Trophoblast cell (in vitro differentiated cells and primary cell): ENCODE results near the gene TRIM46.

Experiments
- DNase-seq, 2 donors: peaks; one replicate each; pipeline ENCODE4 v3.0.0-alpha.2; 2016
- H2AFZ ChIP-seq: 2 replicates; pipeline ENCODE4 v1.6.1; 2013; ENCODE audit warnings: low read length, moderate library complexity, mild to moderate bottlenecking; ENCODE audit not compliant: insufficient read depth, poor library complexity
- H2AK5ac ChIP-seq: 2 replicates; pipeline ENCODE4 v1.6.1; 2013; ENCODE audit warnings: mild to moderate bottlenecking, low read length
- H2BK120ac ChIP-seq: 2 replicates; pipeline ENCODE4 v1.6.1; 2013; ENCODE audit warnings: low read length, mild to moderate bottlenecking, moderate library complexity; ENCODE audit not compliant: insufficient read depth, poor library complexity
- H2BK12ac ChIP-seq: 2 replicates; pipeline ENCODE4 v1.6.1; 2013; ENCODE audit warnings: mild to moderate bottlenecking, low read length, moderate library complexity
- H2BK5ac ChIP-seq: 2 replicates; pipeline ENCODE4 v1.6.1; 2013; ENCODE audit warnings: low read length, low read depth, moderate library complexity, mild to moderate bottlenecking; ENCODE audit not compliant: poor library complexity
- H3K14ac ChIP-seq: 2 replicates; pipeline ENCODE4 v1.6.1; 2013; ENCODE audit warnings: mild to moderate bottlenecking, low read length
- H3K18ac ChIP-seq: 2 replicates; pipeline ENCODE4 v1.6.1; 2013; ENCODE audit warnings: mild to moderate bottlenecking, low read length
- H3K23ac ChIP-seq: 2 replicates; pipeline ENCODE4 v1.6.1; 2013; ENCODE audit warnings: low read length
- H3K27ac ChIP-seq: 2 replicates; pipeline ENCODE4 v1.5.1; 2013; ENCODE audit warnings: low read depth, mild to moderate bottlenecking, inconsistent platforms, low read length, moderate library complexity
- H3K27me3 ChIP-seq: 2 replicates; pipeline ENCODE4 v1.6.1; 2013; ENCODE audit warnings: inconsistent platforms, mild to moderate bottlenecking, low read length, moderate library complexity; ENCODE audit not compliant: insufficient read depth
- H3K36me3 ChIP-seq, 2 experiments: 1 replicate in 1 of 2; 2 replicates in 1 of 2; pipeline ENCODE4 v1.6.1; 2013; ENCODE audit warnings: low read length in 2 of 2, mild to moderate bottlenecking in 2 of 2, moderate library complexity in 1 of 2; ENCODE audit not compliant: insufficient read depth in 2 of 2, control insufficient read depth in 1 of 2
- H3K4ac ChIP-seq: 2 replicates; pipeline ENCODE4 v1.6.1; 2013; ENCODE audit warnings: low read depth, mild to moderate bottlenecking, low read length, moderate library complexity
- H3K4me1 ChIP-seq, 2 experiments: 1 replicate in 1 of 2; 2 replicates in 1 of 2; pipeline ENCODE4 v1.6.1; 2013; ENCODE audit warnings: low read length in 2 of 2, mild to moderate bottlenecking in 2 of 2, moderate library complexity in 1 of 2; ENCODE audit not compliant: insufficient read depth in 2 of 2, control insufficient read depth in 1 of 2
- H3K4me2 ChIP-seq: 2 replicates; pipeline ENCODE4 v1.6.1; 2013; ENCODE audit warnings: inconsistent platforms, mild to moderate bottlenecking, low read length, moderate library complexity
- H3K4me3 ChIP-seq: 2 replicates; pipeline ENCODE4 v1.5.1; 2013; ENCODE audit warnings: mild to moderate bottlenecking, low read depth, low read length, inconsistent platforms
- H3K79me1 ChIP-seq: one replicate; pipeline ENCODE4 v1.6.1; 2013; ENCODE audit warnings: low read length
- H3K79me2 ChIP-seq: 2 replicates; pipeline ENCODE4 v1.6.1; 2013; ENCODE audit warnings: low read length, mild to moderate bottlenecking; ENCODE audit not compliant: control insufficient read depth, insufficient read depth, poor library complexity
- H3K9ac ChIP-seq: 2 replicates; pipeline ENCODE4 v1.6.1; 2013; ENCODE audit warnings: mild to moderate bottlenecking, low read length
- H3K9me3 ChIP-seq: 2 replicates; pipeline ENCODE4 v1.6.1; 2013; ENCODE audit warnings: low read depth, mild to moderate bottlenecking, control low read depth, inconsistent platforms, low read length; ENCODE audit not compliant: insufficient read depth
- H4K12ac ChIP-seq: 2 replicates; pipeline ENCODE4 v1.6.1; 2013; ENCODE audit warnings: low read depth, mild to moderate bottlenecking, low read length, moderate library complexity
- H4K8ac ChIP-seq: 2 replicates; pipeline ENCODE4 v1.6.1; 2013; ENCODE audit warnings: low read depth, mild to moderate bottlenecking, low read length, moderate library complexity
- H4K91ac ChIP-seq: one replicate; pipeline ENCODE4 v1.6.1; 2013; ENCODE audit warnings: low read depth, mild to moderate bottlenecking, low read length, moderate library complexity
- WGBS: extraction: QIAGEN DNeasy Blood & Tissue Kit; methylation state at CpG from one replicate; pipeline ENCODE4 v1.1.7; 2013; ENCODE audit warnings: missing lambda C conversion rate; ENCODE audit not compliant: insufficient read length, insufficient coverage; ENCODE audit errors: extremely low coverage; 5-methylcytosine and 5-hydroxymethylcytosine counted together

The TRIM46 gene

DNA sequence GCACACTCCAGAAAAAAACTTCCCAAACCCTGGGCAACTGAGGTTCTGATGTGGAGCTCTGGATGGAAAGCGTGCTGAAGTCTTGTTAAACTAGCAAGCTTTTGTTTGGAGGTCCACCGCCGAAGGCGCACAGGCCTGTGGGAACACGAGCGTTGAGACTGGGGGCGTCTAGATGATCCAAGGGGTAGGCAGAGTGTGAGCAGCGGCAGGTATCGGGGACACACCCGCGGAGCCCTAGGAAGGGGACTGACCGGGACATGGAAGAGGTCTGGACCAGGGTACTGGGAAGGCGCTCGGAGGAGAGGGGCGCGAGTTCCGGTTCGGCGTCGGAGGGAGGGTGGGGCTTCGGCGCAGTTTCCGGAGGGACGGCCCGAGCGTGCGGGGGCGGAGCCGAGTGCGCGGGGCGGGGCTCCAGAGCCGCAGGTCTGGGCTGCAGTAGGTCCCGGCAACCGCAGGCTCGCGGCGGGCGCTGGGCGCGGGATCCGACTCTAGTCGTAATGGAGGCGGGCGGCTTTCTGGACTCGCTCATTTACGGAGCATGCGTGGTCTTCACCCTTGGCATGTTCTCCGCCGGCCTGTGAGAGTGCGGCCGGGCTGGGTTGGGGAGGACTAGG, 38.1 kb upstream of the TRIM46 start, which contains the start of gene SLC50A1:
TSS of gene SLC50A1 (plus strand) at position 438 of the 614 bp plus-strand sequence. CDS start at position 498, 60 bp downstream.
- H3K18ac ChIP-seq, result peak within 1 kb of the TSS; percentile 99
- H3K4ac ChIP-seq, result peak within 1 kb of the TSS; percentile 54
- peak within 1 kb of the TSS; percentile 95 for H2AK5ac ChIP-seq
- peak within 1 kb of the TSS; percentile 98 for H4K91ac ChIP-seq
- peaks cover 2% of the 10 kb centered on the region for H3K9me3 ChIP-seq
- peak within 1 kb of the TSS; percentile 97 for H3K27ac ChIP-seq
- H2BK5ac ChIP-seq, result peak within 1 kb of the TSS; percentile 95
- peak within 1 kb of the TSS; percentile 92 for H3K4me2 ChIP-seq
- H3K79me1 ChIP-seq, result peaks cover 26% of the 10 kb centered on the region
- peak within 1 kb of the TSS; percentile 94 for H2BK120ac ChIP-seq
- no CpG with 5 or more reads among the region's 52 CpGs for WGBS
- no peaks in the 10 kb centered on the region for H3K27me3 ChIP-seq
- DNase-seq, result peak; percentile 98 to 99
- peak within 1 kb of the TSS; percentile 97 for H4K8ac ChIP-seq
- H2BK12ac ChIP-seq, result peak within 1 kb of the TSS; percentile 44
- peak within 1 kb of the TSS; percentile 97 for H4K12ac ChIP-seq
- H3K9ac ChIP-seq, result peak within 1 kb of the TSS; percentile 90
- peaks cover 31 to 36% of the 10 kb centered on the region in 2 experiments for H3K4me1 ChIP-seq
- H3K23ac ChIP-seq, result no peak within 1 kb of the TSS
- peaks cover 20% of the 10 kb centered on the region for H3K79me2 ChIP-seq
- H3K14ac ChIP-seq, result peak within 1 kb of the TSS; percentile 96
- peak within 1 kb of the TSS; percentile 58 for H2AFZ ChIP-seq
- peak within 1 kb of the TSS; percentile 76 for H3K4me3 ChIP-seq
- peaks cover 37 to 43% of the 10 kb centered on the region in 2 experiments for H3K36me3 ChIP-seq

DNA sequence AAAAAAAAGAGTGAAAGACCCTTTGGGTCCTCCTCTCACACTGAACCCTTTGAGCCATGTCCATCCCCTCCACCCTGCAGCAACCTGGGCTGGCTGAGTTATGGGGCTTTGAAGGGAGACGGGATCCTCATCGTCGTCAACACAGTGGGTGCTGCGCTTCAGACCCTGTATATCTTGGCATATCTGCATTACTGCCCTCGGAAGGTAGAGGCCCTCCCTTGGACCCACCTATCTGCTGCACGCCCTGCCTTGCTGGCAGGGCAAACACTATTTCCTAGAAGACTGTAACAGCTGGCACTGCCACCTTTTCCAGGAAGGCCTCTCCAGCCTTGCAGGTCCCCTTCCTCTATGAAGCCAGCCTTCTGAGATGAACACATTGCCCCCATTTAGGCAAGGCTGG, 36.9 kb upstream of the TRIM46 start:
- H4K12ac ChIP-seq, result peak overlapping the region; percentile 6
- no peaks in the 10 kb centered on the region for H3K27me3 ChIP-seq
- H3K4me3 ChIP-seq, result no peak overlapping the region
- no peaks in the 10 kb centered on the region for H3K9me3 ChIP-seq
- H2AK5ac ChIP-seq, result peak overlapping the region; percentile 5
- H3K79me1 ChIP-seq, result peaks cover 20% of the 10 kb centered on the region
- peak overlapping the region; percentile 15 for H4K8ac ChIP-seq
- peak overlapping the region; percentile 31 for H4K91ac ChIP-seq
- peaks cover 31 to 36% of the 10 kb centered on the region in 2 experiments for H3K36me3 ChIP-seq
- peaks cover 22 to 26% of the 10 kb centered on the region in 2 experiments for H3K4me1 ChIP-seq
- peak overlapping the region; percentile 7 for H3K4ac ChIP-seq
- peak overlapping the region; percentile 10 for H2BK5ac ChIP-seq
- H3K27ac ChIP-seq, result peak overlapping the region; percentile 20
- peak overlapping the region; percentile 9 for H2BK120ac ChIP-seq
- DNase-seq, result no peak
- H2AFZ ChIP-seq, result no peak overlapping the region
- H3K9ac ChIP-seq, result peak overlapping the region; percentile 1
- H3K14ac ChIP-seq, result peak overlapping the region; percentile 75
- peak overlapping the region; percentile 47 for H3K4me2 ChIP-seq
- no CpG with 5 or more reads among the region's 6 CpGs for WGBS
- H3K18ac ChIP-seq, result peak overlapping the region; percentile 26
- H2BK12ac ChIP-seq, result peak overlapping the region; percentile 14
- H3K23ac ChIP-seq, result no peak overlapping the region
- peaks cover 14% of the 10 kb centered on the region for H3K79me2 ChIP-seq

DNA sequence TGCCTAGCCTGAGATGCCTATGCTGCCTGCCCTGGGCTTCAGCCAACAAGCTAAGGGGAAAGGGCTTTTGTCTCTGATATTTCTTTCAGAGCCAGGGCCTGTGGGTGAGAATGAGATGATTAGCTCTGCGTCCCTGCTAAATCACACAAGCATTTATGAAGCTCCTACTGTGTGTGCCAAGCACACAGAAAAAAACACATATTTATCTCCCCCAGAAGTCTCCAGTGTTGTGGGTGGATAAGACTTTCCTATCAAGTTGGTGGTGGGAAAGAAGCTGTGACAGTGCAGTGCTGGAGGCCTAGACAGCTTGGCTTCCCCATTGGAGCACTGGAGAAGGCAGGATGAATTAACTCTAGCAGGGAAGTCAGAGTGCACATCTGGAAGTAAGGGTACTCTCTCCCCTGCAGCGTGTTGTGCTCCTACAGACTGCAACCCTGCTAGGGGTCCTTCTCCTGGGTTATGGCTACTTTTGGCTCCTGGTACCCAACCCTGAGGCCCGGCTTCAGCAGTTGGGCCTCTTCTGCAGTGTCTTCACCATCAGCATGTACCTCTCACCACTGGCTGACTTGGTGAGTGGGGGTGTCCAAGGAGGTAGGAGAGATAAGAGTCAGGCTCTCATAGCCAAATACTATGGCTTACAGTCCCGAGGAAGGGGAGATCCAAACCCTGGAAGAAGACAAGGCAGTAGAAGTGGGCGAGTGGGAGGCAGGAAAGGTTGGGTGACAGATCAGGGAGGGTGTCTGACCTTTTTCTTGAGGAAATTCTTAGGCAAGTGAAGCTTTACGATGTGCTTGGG, 36.3 kb upstream of the TRIM46 start:
- peaks cover 14% of the 10 kb centered on the region for H3K79me2 ChIP-seq
- peaks cover 26 to 33% of the 10 kb centered on the region in 2 experiments for H3K36me3 ChIP-seq
- peak overlapping the region; percentile 9 for H2BK120ac ChIP-seq
- H4K8ac ChIP-seq, result peak overlapping the region; percentile 15
- H3K79me1 ChIP-seq, result peaks cover 20% of the 10 kb centered on the region
- H3K27me3 ChIP-seq, result no peaks in the 10 kb centered on the region
- no peak overlapping the region for H3K23ac ChIP-seq
- H2AFZ ChIP-seq, result no peak overlapping the region
- peak overlapping the region; percentile 26 for H3K18ac ChIP-seq
- H3K4me3 ChIP-seq, result no peak overlapping the region
- H3K27ac ChIP-seq, result no peak overlapping the region
- no CpG with 5 or more reads among the region's 6 CpGs for WGBS
- H3K14ac ChIP-seq, result peak overlapping the region; percentile 75
- peak overlapping the region; percentile 14 for H2BK12ac ChIP-seq
- peaks cover 20 to 24% of the 10 kb centered on the region in 2 experiments for H3K4me1 ChIP-seq
- peak overlapping the region; percentile 6 for H4K12ac ChIP-seq
- no peaks in the 10 kb centered on the region for H3K9me3 ChIP-seq
- peak overlapping the region; percentile 47 for H3K4me2 ChIP-seq
- H4K91ac ChIP-seq, result peak overlapping the region; percentile 31
- peak overlapping the region; percentile 5 for H2AK5ac ChIP-seq
- H2BK5ac ChIP-seq, result peak overlapping the region; percentile 10
- no peak for DNase-seq
- H3K9ac ChIP-seq, result no peak overlapping the region
- peak overlapping the region; percentile 7 for H3K4ac ChIP-seq

DNA sequence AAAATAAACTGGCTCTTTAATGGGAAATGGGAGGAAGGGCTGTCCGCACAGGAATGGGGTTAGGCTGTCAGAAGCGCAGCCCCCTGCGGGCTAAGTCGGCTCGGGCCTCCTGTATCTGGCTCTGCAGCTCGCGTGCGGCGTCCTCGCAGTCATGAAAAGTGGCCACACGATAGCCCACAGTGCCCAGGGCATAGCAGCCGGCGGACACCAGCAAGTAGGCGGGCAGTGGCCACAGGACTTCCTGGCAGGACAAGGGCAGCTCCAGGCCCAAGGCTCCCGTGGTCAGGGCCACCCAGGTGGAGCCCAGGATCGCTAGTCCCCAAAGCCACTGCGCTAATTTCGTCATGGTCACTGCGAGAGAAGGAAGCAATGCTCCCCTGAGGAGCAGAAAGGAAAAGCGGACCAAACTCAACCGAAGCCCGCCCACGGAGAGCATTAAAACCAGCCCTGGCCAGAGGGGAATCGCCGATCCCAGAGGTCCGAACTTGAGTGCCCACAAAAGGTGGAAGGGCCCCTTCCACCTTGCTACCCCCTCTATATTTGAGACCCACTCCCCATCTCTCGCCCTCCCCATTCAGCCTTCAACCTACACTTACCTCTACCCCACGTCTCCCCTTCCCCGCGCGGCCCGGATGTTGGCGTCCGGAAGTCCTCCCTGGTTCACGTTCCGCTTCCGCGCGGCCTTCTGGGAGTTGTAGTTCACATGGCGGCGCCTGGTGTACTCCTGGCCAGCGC, 33.6 kb upstream of the TRIM46 start, which contains the start of gene DPM3:
TSS of gene DPM3 (minus strand) at position 637 of the 735 bp plus-strand sequence. CDS start at position 346, 291 bp downstream.
- H2BK5ac ChIP-seq, result peak within 1 kb of the TSS; percentile 46
- no peak within 1 kb of the TSS for H2BK12ac ChIP-seq
- H3K27me3 ChIP-seq, result no peaks in the 10 kb centered on the region
- peaks cover 14% of the 10 kb centered on the region for H3K79me2 ChIP-seq
- peak within 1 kb of the TSS; percentile 91 for H4K8ac ChIP-seq
- peak within 1 kb of the TSS; percentile 96 for H2AFZ ChIP-seq
- peak within 1 kb of the TSS; percentile 51 for H3K18ac ChIP-seq
- peak within 1 kb of the TSS; percentile 84 for H3K9ac ChIP-seq
- peak within 1 kb of the TSS; percentile 77 for H3K4me3 ChIP-seq
- H4K91ac ChIP-seq, result peak within 1 kb of the TSS; percentile 86
- H3K36me3 ChIP-seq, result peaks cover 8 to 10% of the 10 kb centered on the region in 2 experiments
- no peaks in the 10 kb centered on the region for H3K9me3 ChIP-seq
- peak within 1 kb of the TSS; percentile 96 for H3K4me2 ChIP-seq
- H3K4me1 ChIP-seq, result peaks cover 7 to 10% of the 10 kb centered on the region in 2 experiments
- no peak within 1 kb of the TSS for H3K23ac ChIP-seq
- H4K12ac ChIP-seq, result peak within 1 kb of the TSS; percentile 84
- peaks cover 20% of the 10 kb centered on the region for H3K79me1 ChIP-seq
- H2BK120ac ChIP-seq, result peak within 1 kb of the TSS; percentile 74
- H3K4ac ChIP-seq, result peak within 1 kb of the TSS; percentile 85
- peak within 1 kb of the TSS; percentile 95 for H2AK5ac ChIP-seq
- DNase-seq, result peak; percentile 70 to 86
- no CpG with 5 or more reads among the region's 42 CpGs for WGBS
- H3K14ac ChIP-seq, result peak within 1 kb of the TSS; percentile 48
- H3K27ac ChIP-seq, result peak within 1 kb of the TSS; percentile 49
